WI38 (cell line): Measurements from ENCODE around the gene DCAF4L1.

Experiments used
- H3K4me3 ChIP-seq: 2 replicates; pipeline ENCODE4 v1.5.1; 2011; ENCODE audit warnings: low read depth, mild to moderate bottlenecking, control low read depth, low read length
- TF ChIP-seq, protein P1 (sequence below): IDR thresholded peaks from 2 replicates; pipeline ENCODE4 v1.5.1; 2012; ENCODE audit warnings: low read depth, mild to moderate bottlenecking, control low read depth, low read length

DCAF4L1 gene

DNA sequence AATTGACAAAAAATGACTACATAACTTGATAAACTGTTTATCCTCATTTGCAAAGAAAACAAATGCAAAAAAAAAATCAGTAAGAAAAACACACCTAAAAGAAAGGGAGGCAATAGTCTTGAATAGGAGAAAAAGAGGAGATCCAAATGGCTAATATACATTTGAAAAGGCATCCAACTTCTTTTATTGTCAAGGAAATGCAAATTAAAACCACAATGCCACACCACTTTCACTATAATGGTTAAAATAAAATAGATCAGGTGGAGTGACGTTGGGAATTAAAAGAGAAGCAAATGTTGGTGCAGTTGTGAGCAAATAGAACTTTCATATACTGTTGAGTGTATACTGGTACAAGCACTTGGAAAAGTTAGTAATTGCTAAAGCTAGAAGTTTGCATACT is 3.6 kb downstream of the DCAF4L1 start:
- TF ChIP-seq, protein P1, sequence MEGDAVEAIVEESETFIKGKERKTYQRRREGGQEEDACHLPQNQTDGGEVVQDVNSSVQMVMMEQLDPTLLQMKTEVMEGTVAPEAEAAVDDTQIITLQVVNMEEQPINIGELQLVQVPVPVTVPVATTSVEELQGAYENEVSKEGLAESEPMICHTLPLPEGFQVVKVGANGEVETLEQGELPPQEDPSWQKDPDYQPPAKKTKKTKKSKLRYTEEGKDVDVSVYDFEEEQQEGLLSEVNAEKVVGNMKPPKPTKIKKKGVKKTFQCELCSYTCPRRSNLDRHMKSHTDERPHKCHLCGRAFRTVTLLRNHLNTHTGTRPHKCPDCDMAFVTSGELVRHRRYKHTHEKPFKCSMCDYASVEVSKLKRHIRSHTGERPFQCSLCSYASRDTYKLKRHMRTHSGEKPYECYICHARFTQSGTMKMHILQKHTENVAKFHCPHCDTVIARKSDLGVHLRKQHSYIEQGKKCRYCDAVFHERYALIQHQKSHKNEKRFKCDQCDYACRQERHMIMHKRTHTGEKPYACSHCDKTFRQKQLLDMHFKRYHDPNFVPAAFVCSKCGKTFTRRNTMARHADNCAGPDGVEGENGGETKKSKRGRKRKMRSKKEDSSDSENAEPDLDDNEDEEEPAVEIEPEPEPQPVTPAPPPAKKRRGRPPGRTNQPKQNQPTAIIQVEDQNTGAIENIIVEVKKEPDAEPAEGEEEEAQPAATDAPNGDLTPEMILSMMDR = no peak
- H3K4me3 ChIP-seq = no peak overlapping the region

GRCh38 chr4:41989994-41990364 is 8.4 kb downstream of the DCAF4L1 start:
- peak overlapping the region; percentile 97 for H3K4me3 ChIP-seq
- TF ChIP-seq, protein P1 = no peak

GRCh38 chr4:41990365-41991111 is 9.0 kb downstream of the DCAF4L1 start, which contains the start of gene SLC30A9:
Gene SLC30A9, plus strand, starts transcription at chr4:41990530. Its CDS starts 122 bp downstream, at chr4:41990652.
- H3K4me3 ChIP-seq = peak within 1 kb of the TSS; percentile 97
- TF ChIP-seq, protein P1 = 0 out of 2 replicates have a peak, but pooled peaks have one; percentile 13

DNA sequence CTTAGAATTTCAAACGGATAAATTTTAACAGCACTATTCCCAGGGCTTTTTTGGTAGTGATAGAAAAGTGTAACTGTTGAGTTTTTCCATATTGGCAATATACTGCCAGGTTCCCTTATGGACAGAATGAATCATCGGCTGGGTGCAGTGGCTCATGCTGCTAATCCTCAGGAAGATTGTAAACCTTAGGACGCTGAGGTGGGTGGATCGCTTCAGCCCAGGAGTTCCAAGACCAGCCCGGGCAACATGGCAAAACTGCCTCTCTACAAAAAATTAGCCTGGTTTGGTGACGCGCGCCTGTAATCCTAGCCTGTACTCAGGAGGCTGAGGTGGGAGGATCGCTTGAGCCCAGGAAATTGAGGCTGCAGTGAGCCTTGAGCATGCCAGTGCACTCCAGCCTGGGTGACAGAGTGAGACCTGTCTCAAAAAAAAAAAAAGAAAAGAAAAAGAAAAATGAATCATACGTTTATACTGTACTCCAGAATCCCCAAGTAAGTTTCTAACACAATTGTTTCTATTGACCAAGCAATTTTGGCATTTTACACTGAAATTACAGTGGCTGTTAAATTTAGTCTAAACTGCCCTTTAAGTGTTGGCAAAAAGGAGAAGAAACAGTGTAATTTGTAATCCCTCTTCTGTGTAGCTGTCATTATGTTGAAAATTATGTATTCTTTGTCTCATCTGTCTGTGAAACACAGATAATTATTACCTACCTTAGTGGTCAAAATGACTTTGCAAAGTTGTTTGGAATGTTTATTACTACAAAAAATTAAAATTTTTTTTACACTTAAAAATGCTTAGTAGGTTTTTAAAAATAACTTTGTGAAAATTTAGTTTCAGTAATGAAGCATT is 10.6 kb downstream of the DCAF4L1 start:
- TF ChIP-seq, protein P1 = no peak
- peak overlapping the region; percentile 97; the same call in 1 of the 2 replicates for H3K4me3 ChIP-seq

DNA sequence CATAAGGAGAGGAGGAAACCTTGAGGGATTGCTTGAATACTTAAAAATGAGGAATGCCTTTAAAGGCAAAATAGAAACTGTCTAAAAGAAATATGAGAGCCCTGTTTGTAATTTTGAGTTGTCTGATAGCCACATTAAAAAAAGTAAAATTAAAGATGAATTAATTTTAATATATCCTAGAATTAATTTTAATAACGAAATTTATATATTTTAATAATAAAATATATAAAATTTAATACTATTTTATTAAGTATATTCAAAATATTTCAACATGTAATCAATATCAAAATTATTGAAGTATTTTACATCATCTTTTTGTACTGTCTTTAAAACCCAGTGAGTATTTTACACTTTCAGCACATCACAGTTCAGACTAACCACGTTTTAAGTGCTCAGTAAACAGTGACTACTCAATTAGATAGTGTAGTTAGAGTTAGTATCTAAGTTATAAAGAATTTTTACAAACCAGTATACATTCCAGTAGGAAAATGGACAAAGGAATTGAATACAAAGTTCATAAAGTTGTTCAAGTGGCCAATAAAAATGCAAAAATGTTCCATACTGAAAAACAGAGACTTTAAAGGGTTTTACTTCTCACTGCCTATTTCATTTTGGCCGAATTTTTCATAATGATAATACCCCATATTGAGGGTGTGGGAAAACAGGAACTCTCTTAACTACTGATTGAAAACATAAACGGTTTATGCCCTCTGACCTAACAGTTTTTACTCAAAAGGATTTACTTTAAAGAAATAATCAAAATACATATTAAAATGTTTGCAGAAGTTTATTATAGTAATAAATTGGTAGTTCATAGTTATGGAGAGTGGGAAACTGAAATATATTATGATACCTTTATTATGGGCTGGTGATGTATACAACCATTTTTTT is 11.7 kb downstream of the DCAF4L1 start:
- TF ChIP-seq, protein P1 = no peak
- H3K4me3 ChIP-seq = no peak overlapping the region

DNA sequence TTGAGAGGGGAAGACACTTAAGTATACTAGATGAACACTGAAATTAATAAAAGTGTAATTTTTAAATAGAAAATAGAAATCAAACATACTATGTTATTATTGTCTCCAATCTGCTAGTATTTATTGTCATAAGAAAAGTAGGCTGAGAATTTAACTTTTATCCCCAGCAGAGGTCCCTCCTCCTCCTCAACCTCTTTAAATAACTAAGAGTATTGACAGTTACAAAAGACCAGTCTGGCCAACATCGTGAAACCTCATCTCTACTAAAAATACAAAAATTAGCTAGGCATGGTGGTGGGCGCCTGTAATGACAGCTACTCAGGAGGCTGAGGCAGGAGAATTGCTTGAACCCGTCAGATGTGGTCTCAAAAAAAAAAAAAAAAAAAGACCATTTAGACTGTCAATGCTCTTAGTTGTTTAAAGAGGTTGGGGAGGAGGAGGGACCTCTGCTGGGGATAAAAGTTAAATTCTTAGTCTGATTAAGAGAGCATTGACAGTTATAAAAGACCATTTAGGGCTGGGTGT is 13.0 kb downstream of the DCAF4L1 start:
- H3K4me3 ChIP-seq = no peak overlapping the region
- TF ChIP-seq, protein P1 = no peak
